NB4 (cell line): ENCODE measurements around the gene UBA1.

Experiments used
- MAX ChIP-seq: IDR thresholded peaks from 2 replicates; pipeline ENCODE4 v1.6.1; 2011; ENCODE audit warnings: low read depth, low read length
- POLR2A ChIP-seq: IDR thresholded peaks from 2 replicates; pipeline ENCODE4 v1.6.1; 2011; ENCODE audit warnings: mild to moderate bottlenecking; ENCODE audit not compliant: insufficient read length; ENCODE audit errors: extremely low read depth
- TF ChIP-seq, protein P1 (sequence below): IDR thresholded peaks from one replicate; pipeline ENCODE4 v1.5.1; 2012; ENCODE audit warnings: low read depth, low read length

GRCh38 chrX:47186096-47186740 is 7.4 kb upstream of the UBA1 start:
- TF ChIP-seq POLR2A (no peak), MAX (no peak)
- TF ChIP-seq, protein P1, sequence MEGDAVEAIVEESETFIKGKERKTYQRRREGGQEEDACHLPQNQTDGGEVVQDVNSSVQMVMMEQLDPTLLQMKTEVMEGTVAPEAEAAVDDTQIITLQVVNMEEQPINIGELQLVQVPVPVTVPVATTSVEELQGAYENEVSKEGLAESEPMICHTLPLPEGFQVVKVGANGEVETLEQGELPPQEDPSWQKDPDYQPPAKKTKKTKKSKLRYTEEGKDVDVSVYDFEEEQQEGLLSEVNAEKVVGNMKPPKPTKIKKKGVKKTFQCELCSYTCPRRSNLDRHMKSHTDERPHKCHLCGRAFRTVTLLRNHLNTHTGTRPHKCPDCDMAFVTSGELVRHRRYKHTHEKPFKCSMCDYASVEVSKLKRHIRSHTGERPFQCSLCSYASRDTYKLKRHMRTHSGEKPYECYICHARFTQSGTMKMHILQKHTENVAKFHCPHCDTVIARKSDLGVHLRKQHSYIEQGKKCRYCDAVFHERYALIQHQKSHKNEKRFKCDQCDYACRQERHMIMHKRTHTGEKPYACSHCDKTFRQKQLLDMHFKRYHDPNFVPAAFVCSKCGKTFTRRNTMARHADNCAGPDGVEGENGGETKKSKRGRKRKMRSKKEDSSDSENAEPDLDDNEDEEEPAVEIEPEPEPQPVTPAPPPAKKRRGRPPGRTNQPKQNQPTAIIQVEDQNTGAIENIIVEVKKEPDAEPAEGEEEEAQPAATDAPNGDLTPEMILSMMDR = no peak
